Measurements from ENCODE around the gene ZIC3.
"Not testable (repeated sequence)": the region's sequence is repeated elsewhere in the genome, so short reads cannot be mapped to it uniquely, and the experiment has no call there.

ZIC3 gene

DNA sequence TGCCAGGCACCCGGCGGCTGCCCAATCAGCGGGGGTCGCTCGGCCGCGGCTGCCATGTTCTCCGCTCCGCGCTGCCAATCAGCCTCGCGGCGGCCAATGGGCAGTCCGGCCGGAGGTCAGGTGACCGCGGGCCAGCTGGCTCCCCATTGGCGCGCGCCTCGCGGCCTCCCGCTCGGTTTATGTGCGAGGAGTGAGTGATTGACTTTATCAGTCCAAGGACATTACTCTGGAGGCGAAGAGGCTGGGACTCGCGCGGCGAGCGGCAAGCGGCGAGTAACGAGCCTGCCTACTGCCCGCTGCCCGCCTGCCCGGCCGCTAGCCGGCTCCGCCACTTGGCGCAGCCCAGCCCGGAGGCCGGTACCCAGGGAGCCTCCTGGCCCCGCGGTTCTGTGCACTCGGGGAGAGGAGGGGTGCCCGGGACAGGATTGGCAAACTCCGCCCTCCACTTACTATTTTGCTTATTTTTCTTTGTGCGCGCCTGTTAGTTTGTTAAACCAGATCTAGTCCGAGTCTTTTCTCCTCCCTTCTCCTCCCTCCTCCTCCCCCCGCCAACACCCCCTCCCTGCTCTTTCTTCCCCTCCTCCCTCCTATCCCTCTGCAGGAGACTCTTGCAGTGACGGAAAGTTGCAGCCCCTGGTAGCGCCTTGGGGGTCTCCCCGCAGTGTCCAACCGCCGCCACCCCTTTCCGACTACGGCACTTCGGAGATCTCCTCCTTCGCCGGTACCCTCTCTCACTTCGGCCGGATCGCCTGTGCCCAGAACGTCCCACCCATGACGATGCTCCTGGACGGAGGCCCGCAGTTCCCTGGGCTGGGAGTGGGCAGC is at the start of gene ZIC3:
Gene ZIC3, plus strand, starts transcription at position 207 of the 825 bp plus-strand sequence. Its CDS starts 565 bp downstream, at position 772.
- DNase-seq: no peak

DNA sequence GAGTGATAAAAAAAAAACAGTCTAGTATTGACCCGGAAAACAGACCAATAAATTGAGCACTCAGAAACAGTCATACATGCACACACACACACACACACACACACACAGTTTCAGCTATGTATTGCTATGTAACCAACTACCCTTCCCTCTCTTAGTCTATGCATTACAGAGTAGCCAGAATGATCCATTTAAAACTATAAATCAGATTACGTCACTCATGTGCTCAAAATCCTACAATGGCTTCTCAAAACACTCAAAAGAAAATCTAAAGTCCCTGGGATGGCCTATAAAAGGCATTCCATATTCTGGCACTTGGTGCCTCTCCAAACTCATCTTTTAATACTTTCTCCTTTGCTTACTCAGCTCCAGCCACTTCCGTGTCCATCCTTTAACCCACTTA is 46.5 kb upstream of the ZIC3 start:
- no peak for DNase-seq

DNA sequence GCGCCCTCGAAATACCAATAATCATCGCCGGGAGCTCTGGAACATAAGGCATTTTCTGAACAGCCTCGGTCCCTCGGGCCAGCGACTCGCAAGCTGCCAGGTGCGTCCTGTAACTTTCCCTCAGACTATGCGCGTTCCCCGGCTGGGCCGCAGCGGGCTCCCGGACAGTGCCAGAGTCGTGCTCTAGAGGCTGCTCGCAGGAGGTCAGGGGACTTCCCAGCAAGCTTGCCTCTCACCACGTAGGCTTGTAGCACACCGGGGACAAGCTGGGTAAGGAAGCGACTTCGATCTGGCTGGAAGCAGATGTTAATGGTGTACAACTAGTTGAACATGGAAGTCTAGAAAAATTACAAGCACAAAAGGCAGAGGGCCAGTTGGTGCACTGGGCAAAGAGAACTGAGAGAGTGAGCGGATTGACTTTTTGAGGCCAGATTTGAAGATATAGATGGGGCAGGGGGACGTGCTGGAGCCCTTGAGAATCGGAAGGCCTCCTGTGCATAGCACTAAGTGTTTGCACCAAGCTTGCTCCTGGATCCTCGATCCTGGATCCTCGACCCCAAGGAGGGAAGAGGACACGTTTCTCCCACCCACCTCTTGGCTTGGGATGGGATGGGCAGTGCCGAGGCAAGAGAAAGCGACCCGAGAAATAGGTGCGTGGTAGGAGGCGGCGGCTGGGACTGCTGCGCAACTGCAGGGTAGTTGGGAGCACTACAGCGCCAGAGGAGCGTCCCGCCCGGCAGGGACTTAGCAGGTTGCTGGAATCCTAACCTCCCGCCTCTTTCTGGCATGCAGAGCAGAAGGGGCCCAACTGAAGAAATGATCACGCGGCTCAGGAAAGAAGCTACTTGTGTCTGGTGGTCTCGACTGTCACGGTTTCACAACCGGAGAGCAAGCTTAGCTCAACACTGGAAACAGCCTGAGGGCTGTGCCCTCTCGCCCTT is 19.9 kb upstream of the ZIC3 start:
- DNase-seq: no peak

DNA sequence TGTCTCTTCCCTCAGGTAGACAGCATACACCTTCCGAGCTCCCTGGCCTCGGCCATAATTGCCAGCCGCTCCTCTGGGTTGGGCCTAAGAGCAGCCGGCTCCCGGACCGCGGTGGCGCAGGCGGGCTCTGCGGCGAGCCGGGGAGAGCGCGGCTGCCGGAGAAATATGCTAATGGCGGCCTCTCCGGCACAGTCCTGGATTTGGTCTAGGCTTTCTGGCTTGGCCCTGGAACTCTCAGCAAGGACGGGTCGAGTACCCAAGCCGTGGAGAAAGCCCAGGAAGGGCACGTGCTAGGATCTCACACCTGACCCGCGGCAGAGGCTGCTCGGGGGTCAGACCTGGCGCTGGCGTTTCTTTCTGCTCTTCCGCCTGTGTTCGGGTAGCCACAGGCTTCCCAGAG is 18.6 kb upstream of the ZIC3 start:
- no peak for DNase-seq

DNA sequence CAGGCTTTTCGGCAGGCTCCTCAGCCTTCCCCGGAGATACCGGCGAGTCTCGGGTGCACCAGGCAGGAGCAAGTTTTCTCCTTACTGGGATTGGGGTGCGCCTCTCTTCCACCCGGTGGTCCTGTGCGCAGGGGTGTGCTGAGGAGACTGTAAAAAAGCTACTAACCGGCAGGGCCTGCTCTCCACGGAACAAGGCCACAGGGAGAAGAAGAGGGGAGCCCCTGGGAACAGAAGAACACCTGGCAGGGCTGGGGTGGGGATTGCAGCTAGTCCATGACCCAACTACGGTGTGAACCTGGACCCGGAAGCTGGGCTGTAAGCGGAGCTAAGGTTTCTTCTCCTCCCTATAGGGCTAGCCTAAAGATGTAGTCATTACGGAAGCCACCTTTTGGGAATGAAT is 17.7 kb upstream of the ZIC3 start:
- no peak for DNase-seq

DNA sequence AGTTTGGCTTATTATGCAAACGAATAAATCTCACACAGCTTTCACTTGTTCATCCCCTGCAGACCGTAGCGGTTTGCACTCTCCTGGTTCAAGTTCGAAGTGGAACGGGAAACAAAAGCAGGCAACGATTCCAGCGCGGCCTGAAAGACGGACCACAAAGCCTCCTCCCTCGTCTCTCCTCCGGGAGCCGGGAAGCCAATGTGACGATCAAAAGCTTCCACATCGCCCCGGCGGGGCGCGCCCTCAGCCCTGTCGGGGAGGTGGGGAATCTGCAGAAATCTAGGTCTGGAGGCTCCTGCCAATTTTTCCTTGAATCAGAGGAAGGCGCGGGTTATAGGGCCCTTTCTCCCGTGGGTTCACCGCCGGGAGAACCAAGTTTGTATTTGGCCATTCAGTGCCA is 16.9 kb upstream of the ZIC3 start:
- DNase-seq: no peak

DNA sequence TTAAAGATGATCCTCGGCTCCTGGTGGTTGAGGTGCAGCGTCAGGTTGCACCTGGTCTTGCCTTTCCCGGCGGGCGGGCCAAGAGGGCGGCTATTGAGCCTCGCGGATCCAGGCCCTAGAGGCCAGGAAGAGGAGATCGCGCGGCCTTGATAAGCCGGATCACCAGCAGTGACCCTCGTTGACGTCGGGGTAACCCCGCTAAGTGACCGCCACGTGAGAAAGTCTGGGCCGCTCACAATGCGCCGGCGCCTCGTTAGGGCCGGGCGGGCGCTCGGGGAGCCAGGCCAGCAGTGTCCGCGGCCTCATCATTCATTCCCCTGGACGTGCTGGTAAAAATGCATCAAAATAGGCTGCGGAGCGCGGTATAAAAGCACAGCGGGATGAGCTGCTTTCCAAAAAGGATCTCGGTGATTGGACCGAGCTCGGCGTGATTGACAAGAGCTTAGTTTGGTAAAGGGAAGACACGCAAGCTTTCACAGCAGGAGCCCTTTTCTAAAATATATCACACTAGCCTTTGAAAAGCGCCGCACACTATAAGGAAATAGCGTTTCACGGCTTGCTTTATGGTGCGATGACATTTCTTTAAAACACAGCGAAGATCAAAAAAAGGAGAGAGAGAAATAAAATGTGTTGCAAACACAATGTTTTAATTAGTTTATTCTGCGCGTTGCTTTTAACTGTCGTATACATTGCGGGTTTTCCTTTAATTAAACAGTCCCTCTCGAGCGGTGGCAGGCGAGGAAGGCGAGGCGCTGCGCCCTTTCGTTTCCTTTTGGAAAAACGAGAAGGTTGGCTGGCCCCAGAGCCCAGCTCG is 15.9 kb upstream of the ZIC3 start:
- DNase-seq: no peak

DNA sequence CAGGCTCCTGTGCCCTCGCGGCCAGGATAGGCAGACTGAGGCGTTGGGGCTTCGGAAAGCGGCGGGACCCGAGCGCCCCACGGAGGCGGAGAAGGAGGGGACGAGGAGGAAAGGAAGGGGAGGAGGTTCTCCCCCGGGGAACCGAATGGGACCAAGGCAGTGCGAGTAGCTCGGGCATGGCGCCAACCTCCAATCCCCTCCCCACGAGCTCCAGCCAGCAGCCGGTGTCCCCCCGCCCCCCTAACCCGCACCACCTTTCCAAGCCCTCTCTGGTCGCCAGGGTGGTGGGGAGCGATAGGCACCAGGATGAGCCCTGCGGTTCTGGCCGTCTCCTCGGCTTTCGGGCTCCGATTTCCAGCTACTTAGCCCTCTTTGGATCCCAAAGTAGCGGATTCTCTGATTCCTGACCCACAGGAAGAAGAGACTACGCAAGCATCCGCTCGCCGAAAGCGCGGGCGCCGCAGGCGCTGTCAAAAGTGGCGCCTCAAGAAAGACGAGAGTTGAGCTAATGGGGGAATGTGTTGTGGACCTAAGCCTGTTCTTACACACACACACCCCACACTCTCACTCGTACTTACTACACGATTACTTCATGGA is 15.2 kb upstream of the ZIC3 start:
- DNase-seq: no peak

DNA sequence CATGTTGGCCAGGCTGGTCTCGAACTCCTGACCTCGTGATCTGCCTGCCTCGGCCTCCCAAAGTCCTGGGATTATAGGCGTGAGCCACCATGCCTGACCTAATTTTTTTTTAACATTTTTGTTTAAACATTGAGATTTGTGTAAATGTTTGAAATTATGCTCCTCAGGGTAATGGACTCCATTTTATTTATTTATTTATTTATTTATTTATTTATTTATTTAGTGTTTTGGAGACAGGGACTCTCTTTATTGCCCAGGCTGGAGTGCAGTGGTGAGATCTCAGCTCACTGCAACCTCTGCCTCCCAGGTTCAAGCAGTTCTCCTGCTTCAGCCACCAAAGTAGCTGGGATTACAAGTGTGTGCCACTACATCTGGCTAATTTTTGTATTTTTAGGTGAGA is 13.8 kb upstream of the ZIC3 start:
- DNase-seq: not testable (repeated sequence)

DNA sequence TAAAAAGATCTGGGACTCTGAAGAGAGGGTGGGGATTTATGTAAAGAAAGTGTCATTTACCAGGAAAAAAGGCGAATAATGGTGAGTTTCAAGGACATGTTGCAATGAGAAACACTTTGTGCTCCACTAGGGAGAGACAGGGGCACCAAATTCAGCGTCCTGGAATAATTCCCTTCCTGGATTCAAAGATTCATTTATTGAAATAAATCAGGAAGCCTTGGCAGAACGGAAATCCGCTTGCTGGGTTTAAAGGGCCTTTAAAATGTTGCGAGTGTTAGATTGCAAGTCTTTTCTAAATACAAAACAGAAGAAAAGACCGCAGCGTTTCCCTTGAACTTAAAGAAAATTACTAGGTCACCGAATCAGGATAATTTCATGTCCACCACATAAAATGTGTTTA is 3.8 kb upstream of the ZIC3 start:
- no peak for DNase-seq

DNA sequence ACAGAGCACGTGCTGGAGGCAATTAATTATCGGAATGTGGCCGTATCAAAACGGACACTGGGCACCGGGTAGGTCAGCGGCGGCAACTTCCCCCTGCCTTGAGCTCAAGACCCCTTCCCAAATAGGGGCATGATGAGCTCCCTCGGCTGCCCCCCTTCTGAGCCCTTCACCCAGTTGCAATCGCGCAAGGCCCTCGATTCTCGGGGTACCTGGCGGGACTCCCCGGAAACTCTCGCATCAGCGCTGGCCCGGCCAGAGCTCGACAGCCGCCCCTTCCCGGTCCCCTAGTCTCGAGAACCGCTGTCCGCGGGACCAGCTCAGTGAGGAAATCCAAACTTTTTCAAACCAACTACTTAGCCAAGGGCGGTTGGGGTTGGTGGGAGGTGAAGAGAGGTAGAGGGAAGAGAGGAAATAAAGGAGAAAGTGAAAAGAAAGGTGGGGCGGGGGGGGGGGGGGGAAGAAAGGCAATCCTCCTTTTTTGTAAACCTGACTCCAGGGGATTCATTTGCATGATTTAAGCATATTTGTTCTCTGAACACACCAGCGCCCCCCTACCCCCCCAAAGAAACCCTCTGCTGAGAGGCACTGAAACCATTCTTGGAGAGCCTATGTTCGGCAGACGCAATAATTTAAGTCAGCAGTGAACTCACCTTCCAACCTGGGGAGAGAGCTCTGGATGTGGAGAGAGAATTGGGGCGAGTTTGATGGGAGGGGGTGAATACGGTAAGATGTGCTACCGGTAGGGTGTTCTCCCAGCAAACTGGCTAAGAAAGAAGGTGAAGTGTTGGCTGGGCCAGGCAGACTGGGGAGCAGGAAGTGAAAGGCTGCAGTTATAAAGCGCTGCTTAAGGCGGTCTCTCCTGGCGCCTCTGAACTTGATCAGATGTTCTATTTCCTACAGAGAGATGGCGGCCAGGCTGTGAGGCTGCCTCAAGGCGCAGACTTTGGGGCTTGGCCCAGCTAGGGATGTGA is 2.0 kb upstream of the ZIC3 start:
- DNase-seq: no peak

DNA sequence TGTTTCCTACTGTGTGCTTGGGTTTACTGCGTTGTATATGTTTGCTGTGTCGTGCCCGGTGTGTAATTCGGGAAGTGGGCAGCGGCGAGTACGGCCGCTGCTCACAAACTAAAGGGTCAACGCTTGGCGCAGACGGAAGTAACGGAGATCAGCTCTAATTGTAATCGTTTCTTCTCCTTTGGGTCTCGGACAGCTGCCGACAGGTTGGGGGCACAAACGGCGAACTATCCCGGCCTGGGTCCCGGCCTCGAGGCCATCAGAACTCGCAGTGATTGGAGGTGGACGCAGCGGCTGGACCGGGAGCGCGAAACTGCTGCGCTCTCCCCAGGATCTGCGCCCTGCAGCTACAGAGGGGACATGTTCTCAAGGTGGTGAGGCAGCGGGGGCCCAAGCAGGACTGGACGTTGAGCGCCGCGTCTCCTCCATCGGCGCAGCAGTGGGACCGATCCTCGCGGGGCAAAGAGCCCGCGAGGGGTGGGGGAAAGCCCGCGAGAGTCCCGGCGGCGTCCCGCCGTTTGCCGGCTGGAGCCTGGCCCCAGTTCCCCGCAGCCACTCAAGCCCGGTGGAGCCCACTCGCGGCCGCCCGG is 516 bp upstream of the ZIC3 start:
- DNase-seq: no peak

DNA sequence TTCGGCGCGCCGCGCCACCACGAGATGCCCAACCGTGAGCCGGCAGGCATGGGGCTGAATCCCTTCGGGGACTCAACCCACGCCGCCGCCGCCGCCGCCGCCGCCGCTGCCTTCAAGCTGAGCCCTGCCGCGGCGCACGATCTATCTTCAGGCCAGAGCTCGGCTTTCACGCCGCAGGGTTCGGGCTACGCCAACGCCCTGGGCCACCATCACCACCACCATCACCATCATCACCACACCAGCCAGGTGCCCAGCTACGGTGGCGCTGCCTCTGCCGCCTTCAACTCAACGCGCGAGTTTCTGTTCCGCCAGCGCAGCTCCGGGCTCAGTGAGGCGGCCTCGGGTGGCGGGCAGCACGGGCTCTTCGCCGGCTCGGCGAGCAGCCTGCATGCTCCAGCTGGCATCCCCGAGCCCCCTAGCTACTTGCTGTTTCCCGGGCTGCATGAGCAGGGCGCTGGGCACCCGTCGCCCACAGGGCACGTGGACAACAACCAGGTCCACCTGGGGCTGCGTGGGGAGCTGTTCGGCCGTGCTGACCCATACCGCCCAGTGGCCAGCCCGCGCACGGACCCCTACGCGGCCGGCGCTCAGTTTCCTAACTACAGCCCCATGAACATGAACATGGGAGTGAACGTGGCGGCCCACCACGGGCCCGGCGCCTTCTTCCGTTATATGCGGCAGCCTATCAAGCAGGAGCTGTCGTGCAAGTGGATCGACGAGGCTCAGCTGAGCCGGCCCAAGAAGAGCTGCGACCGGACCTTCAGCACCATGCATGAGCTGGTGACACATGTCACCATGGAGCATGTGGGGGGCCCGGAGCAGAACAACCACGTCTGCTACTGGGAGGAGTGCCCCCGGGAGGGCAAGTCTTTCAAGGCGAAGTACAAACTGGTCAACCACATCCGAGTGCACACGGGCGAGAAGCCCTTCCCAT is 1.1 kb downstream of the ZIC3 start:
- DNase-seq: no peak

DNA sequence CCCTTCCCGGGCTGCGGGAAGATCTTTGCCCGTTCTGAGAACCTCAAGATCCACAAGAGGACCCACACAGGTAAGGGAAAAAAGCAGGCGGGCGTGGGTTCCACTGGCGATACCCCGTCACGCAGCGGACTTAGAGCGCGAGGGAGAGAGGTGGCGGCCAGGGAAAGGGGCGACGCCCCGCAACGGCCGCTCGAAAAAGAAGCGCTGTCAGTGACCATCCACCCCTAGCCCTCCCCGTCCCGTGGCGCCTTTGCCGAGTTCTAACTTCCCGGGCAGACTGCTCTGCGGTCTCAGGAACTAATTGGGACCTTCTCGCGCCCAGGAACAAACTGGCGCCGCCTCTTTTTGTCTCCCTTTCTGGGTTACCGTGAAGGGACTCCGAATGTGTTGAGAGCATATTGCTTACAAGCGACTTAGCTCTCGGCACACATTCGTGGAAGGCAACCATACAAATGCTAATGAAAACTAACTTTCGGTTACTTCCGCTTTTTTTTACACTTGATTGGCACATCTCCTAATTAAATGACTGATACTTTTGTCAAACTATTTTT is 1.8 kb downstream of the ZIC3 start:
- no peak for DNase-seq

DNA sequence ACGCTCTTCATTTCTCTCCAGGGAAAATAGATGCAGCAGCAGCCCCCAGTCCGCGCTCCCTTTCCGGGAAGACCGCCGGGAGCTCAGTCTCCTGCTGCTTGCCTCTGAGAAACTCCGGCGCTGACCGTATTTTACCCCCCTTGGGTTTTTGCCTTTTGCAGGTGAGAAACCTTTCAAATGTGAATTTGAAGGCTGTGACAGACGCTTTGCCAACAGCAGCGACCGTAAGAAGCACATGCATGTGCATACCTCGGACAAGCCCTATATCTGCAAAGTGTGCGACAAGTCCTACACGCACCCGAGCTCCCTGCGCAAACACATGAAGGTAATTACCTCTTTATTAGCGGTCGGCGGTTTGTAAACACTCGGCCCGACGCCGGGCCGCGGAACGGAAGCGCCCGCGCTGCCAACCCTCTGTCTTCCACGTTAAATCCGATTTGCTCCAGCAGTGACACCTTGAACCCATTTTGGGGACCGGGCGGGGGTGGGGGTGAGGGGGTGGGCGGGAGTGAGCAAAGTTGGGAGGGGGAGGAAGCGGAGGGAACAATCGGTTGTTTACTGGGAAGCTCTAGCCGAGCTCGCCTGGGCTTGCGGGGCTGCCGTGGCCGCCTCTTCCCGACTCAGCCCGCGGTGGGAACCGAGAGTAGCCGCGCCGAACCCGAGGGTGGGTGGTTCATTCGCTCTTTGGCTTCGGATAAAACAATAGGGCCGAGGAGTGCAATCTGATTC is 3.0 kb downstream of the ZIC3 start:
- no peak for DNase-seq

DNA sequence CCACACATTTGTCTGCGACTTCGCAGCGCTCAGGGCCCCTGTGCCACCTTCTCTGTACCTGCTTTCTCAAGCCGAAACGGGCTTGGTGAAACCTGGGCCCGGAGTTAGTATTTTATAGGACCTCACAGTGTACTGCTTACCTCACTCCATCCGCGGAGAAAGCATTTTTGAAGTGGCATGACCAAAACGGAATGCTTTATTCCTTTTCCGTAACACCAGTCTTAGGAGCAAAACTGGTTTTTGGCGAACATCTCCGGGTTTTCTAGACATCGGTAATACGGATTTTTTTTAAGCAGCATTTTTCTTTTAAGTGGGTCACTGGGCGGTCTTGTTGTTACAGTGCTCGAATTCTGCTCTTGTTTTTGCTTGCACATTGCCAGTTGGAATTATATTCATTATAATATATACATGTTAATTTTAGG is 3.6 kb downstream of the ZIC3 start:
- no peak for DNase-seq

DNA sequence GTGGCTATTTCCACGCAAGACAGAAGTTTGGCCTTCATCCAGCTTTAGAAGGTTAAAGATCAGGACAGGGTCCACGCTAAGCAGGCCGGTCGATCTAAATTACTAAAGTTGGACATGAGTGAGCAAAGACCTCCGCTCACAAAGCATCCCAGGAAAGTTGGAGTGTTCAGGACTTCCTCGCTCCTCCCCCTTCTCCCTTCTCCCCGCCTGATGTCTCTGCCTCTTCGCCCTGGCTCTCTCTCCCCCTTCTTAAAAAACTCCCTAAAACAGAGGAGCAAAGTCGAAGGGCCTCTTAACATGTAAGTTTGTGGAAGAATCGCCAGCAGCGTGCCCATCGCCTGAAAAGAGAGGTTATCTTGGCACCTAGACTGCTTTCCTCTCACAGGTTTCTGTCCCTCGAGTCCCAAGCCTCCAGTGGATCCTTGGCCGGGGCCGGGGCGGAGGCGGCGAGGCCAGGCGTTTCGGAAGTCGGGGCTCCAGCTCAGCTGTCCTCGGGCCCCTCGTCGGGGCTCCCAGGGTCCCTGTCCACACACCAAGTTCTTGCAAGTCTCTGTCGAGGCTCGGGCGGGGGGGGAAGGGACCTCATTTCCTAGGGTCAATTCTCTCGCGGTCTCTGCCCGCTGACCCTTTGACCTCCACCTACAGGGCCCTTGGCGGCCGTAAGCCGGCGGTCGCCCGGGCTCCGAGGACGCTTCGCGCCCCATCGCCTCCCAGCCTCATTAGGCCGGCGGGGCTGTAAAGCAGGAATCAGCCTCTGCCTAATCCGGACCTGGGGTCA is 7.6 kb downstream of the ZIC3 start:
- DNase-seq: no peak

Measured in DMS79 treated with DMSO at 0.1 percent for 48 hours (cell line).